ENCODE results near the gene GPR158. TPM values are rescaled to one million over a fixed set of nuclear protein-coding genes. Genes with fewer than 3 reads are reported as not detected.

Gene GPR158
- total RNA-seq, 4 donors from 2014 or later: 0.07 to 0.27 TPM; not detected in 2

GRCh38 chr10:25444266-25444665 is 269.5 kb downstream of the GPR158 start:
- no peaks in the 10 kb centered on the region for H3K36me3 ChIP-seq
- WGBS, 2 donors (ENCODE audit: low coverage in 1 of 2): 86 to 90% methylated on average over 6 of the region's 6 CpGs
- TF ChIP-seq CTCF (IDR thresholded peaks at IDR 0.05) (no peak), POLR2A (IDR thresholded peaks at IDR 0.05) (no peak), EP300 (IDR thresholded peaks at IDR 0.05) (no peak), POLR2AphosphoS5 (IDR thresholded peaks at IDR 0.05) (no peak)
- no peak overlapping the region for H3K4me3 ChIP-seq
- H3K4me1 ChIP-seq: no peaks in the 10 kb centered on the region
- H3K27ac ChIP-seq: no peak overlapping the region
- no peaks in the 10 kb centered on the region for H3K27me3 ChIP-seq
- ATAC-seq: no peak
- H3K9me3 ChIP-seq: no peaks in the 10 kb centered on the region

- H3K27me3 ChIP-seq: no peaks in the 10 kb centered on the region
- H3K27ac ChIP-seq: no peak overlapping the region
- H3K9me3 ChIP-seq: peaks cover 0 to 20% (median 0%) of the 10 kb centered on the region in 3 donors
- 79 to 81% methylated on average over 3 to 4 of the region's 4 CpGs for WGBS, 2 donors (ENCODE audit: low coverage in 1 of 2)
- H3K4me3 ChIP-seq: no peak overlapping the region
- no peak for ATAC-seq
- TF ChIP-seq CTCF (IDR thresholded peaks at IDR 0.05) (no peak), POLR2A (IDR thresholded peaks at IDR 0.05) (no peak), EP300 (IDR thresholded peaks at IDR 0.05) (no peak), POLR2AphosphoS5 (IDR thresholded peaks at IDR 0.05) (no peak)
- H3K4me1 ChIP-seq: no peaks in the 10 kb centered on the region
- no peaks in the 10 kb centered on the region for H3K36me3 ChIP-seq
These were observed 276.6 kb downstream of the GPR158 start for GRCh38 chr10:25451401-25451800.

DNA sequence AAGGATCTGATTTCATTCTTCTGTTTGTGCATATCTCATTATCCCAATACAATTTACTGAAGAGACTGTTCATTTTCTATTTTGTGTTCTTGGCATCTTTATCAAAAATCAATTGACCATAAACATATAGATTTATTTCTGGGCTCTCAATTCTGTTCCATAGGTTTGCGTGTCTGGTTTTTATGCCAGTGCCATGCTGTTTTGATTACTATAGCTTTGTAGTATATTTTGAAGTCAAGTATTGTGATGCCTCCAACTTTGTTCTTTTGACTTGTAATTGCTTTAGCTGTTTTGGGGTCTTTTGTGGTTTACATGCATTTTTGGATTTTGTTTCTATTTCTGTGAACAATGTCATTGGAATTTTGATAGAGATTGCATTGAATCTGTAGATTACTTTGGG is 278.8 kb downstream of the GPR158 start:
- ATAC-seq: no peak
- no peak overlapping the region for H3K27ac ChIP-seq
- H3K36me3 ChIP-seq: no peaks in the 10 kb centered on the region
- H3K9me3 ChIP-seq: peaks cover 0 to 20% (median 0%) of the 10 kb centered on the region in 3 donors
- no peak for TF ChIP-seq POLR2AphosphoS5 (IDR thresholded peaks at IDR 0.05)
- no peak for TF ChIP-seq EP300 (IDR thresholded peaks at IDR 0.05)
- TF ChIP-seq CTCF (IDR thresholded peaks at IDR 0.05): no peak
- no peak for TF ChIP-seq POLR2A (IDR thresholded peaks at IDR 0.05)
- H3K27me3 ChIP-seq: no peaks in the 10 kb centered on the region
- 71 to 91% methylated on average over 1 of the region's 1 CpG for WGBS, 2 donors (ENCODE audit: low coverage in 1 of 2)
- H3K4me3 ChIP-seq: no peak overlapping the region
- no peaks in the 10 kb centered on the region for H3K4me1 ChIP-seq

DNA sequence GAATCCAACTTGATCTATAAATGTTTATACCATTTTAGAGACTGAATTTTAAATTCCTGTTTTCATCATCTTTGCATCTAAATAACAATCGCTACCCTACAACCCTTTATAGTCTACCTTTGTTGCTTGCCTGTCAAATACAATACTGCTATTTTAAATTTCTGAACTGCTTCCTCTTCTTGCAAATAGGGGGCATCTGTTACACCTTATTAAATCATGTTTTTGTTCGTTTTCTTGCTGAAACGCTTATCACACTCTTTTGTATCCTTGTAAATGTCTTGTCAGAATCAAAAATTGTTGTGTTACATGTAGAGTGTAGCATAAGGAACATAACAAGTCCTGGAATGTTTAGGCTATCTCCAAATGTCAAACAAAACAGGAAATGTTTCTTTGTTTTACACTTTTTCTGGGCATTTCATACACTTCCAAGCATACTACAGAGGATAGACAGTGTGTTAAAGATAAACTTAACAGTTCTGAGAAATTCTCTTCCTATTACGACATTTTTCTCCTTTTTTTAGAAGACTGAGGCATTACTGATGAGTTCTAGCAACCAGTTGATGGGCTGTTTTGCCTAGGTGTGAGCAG is 281.3 kb downstream of the GPR158 start:
- Histone ChIP-seq H3K9me3 (peaks cover 0 to 20% (median 0%) of the 10 kb centered on the region in 3 donors), H3K27me3 (no peaks in the 10 kb centered on the region), H3K4me1 (no peaks in the 10 kb centered on the region), H3K36me3 (no peaks in the 10 kb centered on the region), H3K4me3 (no peak overlapping the region), H3K27ac (no peak overlapping the region)
- WGBS, 2 donors (ENCODE audit: low coverage in 1 of 2): 12 to 21% methylated on average over 4 of the region's 4 CpGs
- TF ChIP-seq EP300 (IDR thresholded peaks at IDR 0.05) (no peak), POLR2A (IDR thresholded peaks at IDR 0.05) (no peak), POLR2AphosphoS5 (IDR thresholded peaks at IDR 0.05) (no peak), CTCF (IDR thresholded peaks at IDR 0.05) (no peak)
- ATAC-seq: no peak

DNA sequence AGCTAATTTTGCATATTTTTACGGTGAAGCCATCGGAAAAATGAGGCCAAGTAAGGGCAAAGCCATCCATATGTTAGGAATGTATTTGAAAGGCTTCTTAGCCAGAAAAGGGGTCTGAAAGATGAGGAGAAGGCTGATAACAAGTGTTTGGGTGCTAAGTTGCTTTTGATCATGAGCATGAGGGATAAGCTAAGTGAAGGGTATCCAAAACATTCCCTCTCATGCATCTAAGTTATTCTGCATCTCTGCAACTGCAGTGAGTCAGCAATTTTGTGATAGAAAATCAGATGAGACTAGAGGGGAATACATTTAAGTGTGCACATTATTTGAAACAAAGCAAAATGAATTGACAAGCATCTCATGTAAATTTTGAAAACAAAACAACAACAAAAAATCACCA is 282.8 kb downstream of the GPR158 start:
- WGBS, 2 donors (ENCODE audit: low coverage in 1 of 2): 53 to 100% methylated on average over 1 to 2 of the region's 2 CpGs
- Histone ChIP-seq H3K4me3 (no peak overlapping the region), H3K9me3 (peaks cover 0 to 19% (median 0%) of the 10 kb centered on the region in 3 donors), H3K27ac (no peak overlapping the region), H3K36me3 (no peaks in the 10 kb centered on the region), H3K27me3 (no peaks in the 10 kb centered on the region), H3K4me1 (no peaks in the 10 kb centered on the region)
- no peak for TF ChIP-seq EP300 (IDR thresholded peaks at IDR 0.05)
- no peak for TF ChIP-seq POLR2AphosphoS5 (IDR thresholded peaks at IDR 0.05)
- no peak for TF ChIP-seq POLR2A (IDR thresholded peaks at IDR 0.05)
- TF ChIP-seq CTCF (IDR thresholded peaks at IDR 0.05): no peak
- ATAC-seq: no peak
